NK-92 (cell line): ENCODE results near the gene PIP4K2C.
"Not testable (repeated sequence)": the region's sequence is repeated elsewhere in the genome, so short reads cannot be mapped to it uniquely, and the experiment has no call there.

ENCODE experiments used
- DNase-seq: peaks from one replicate; lab custom pipeline; 2025; ENCODE audit not compliant: unreplicated experiment; lab: John Stamatoyannopoulos, UW

PIP4K2C gene

DNA sequence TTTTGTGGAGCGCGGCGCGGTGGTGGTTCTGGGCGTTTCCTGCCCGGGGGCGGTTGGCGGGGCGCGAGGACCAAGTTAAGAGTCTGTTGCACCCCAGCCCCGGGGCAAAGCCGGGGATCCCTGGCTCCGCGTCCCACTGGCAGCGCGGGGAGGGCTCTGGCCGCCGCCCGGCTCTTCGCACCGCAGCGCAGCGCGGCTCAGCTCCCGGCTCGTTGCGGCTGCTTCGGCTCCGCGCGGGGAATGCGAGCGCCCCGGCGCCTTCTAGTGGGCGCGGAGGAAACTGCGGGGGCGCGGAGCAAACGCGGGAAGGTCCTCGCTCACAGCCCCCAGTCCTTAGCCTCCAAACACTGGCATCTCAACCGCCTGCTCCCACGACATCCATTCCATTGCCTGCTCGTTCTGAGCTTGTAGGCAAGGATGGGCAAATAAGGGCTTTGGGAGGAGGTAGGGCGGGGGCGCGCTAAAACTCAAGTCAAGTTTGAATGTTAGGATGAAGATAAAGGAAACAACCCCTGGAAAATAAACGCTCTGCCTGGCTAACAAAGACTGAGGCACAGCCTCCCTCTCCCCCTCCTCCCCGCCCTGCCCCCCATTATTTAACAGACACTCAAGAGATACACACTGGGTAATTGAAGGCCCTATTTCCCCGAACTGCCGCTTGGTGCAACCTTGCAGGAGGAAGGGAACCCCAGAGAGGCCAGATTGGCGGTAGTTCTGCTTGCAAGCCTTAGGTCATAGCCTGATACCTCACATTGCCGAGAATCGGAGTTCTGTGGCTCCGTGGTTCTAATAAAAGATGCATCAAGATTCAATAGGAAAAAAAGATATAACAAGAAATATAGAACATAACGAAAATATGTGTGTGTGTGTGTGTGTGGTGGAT, 42.2 kb downstream of the PIP4K2C start, which contains the start of gene B4GALNT1:
B4GALNT1 (minus strand) TSS at position 244 of the 883 bp plus-strand sequence. CDS start 1,069 bp downstream, outside the sequence.
- DNase-seq: no peak

DNA sequence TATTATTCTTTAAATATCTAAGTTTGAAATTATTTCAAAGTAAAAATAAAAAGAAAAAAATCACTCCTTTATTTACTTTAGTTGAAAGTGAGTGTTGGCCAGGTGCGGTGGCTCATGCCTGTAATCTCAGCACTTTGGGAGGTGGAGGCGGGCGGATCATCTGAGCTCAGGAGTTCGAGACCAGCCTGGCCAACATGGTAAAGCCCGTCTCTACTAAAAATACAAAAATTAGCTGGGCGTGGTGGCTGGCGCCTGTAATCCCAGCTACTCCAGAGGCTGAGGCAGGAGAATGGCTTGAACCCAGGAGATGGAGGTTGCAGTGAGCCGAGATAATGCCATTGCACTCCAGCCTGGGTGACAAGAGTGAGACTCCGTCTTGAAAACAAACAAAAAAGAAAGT, 45.7 kb downstream of the PIP4K2C start:
- DNase-seq: not testable (repeated sequence)

DNA sequence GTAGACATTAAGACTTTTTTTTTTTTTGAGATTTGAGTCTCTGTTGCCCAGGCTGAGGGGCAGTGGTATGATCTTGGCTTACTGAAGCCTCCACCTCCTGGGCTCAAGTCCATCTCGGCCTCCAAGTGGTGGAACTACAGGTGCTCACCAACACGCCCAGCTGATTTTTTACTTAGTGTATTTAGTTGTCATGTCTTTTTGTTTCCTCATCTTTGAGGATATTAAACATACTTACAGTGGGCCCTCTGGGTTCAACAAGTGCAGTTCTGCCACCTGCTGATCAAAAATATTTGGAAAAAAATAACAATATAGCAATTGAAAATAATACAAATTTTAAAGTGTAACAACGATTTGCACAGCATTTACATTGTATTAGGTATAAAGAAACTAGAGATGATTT, 46.4 kb downstream of the PIP4K2C start:
- DNase-seq: no peak

DNA sequence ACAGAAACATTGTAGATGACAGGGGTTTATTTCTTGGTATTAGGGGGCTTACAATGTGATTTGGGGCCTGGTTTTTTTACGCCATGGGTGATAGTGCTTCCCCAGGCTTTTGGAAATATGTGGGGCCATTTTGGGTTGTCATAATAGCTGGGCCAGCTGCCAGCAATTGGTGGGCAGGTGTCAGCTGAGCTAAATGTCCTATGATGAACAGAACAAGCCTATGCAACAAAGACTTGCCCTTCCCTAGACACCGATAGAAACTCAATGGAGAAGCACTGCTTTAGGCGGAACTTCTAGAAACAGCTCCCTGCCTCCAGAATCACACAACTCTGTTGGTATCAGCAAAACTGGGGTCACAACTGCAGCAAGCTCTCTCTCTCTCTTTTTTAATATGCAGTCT, 47.1 kb downstream of the PIP4K2C start:
- DNase-seq: no peak

DNA sequence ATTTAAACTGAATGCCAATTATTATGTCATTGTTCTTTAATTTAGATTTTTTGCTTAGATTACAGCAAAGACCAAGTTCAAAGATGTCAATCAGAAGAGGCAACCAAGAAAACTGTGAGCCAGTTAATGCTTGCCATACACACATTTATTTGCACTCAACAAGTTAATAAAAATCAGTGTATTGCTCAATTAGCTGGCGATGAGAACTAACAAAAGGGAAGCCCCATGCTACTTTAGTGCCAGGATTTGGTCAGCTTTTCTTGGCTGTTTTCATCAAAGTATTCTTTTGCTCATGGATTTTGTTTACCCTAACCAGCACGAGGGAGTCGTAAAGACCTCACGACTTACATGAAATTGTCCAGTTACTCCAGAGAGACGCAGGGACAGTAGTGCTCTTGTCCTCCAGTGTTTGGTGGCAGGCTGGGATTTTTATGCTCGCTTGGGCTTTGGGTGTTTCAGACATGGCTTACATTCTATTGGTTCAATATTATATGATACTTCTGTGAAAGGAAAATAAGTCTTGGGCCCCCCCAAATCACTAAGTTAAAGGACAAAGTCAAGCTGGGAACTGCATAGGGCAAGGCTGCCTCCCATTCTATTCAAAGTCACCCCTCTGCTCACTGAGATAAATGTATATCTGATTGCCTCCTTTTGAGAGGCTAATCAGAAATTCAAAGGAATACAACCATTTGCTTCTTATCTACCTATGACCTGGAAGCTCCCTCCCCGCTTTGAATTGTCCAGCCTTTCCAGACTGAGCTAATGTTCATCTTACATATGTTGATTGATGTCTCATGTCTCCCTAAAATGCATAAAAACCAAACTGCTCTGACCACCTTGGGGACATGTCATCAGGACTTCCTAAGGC, 49.4 kb downstream of the PIP4K2C start:
- DNase-seq: no peak

DNA sequence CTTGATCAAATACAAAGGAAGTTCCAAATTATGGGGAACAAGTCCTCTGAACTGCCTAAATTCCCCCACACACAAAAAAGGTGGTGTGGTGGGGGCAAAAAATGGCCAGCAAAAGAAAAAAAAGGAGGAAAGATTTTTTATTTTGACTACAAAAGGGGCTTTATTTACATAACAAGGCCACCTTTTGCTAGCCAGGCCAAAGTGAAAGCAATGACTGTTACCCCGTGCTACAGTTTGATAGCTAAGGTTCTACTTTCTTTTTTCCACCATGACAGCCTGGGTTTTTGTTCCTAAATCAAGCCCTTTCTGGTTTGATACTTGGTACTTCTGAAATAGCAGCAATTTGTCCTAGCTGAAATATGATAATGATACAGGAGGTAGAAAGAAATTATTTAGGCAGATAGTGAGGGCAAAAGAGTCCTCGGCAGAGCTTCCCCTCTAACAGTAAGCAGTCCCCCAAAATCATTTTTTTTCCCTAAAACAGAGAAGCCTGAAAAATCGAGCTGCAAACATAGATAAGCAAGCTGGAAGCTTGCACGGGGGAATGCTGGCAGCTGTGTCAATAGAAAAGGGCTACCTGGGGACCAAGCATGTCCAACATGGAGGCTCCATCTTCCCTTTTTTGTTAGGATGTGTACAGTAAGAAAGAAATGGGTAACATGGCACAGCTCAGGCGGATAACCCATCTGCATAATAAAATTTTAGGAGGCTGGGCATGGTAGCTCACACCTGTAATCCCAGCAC, 50.9 kb downstream of the PIP4K2C start:
- DNase-seq: no peak

DNA sequence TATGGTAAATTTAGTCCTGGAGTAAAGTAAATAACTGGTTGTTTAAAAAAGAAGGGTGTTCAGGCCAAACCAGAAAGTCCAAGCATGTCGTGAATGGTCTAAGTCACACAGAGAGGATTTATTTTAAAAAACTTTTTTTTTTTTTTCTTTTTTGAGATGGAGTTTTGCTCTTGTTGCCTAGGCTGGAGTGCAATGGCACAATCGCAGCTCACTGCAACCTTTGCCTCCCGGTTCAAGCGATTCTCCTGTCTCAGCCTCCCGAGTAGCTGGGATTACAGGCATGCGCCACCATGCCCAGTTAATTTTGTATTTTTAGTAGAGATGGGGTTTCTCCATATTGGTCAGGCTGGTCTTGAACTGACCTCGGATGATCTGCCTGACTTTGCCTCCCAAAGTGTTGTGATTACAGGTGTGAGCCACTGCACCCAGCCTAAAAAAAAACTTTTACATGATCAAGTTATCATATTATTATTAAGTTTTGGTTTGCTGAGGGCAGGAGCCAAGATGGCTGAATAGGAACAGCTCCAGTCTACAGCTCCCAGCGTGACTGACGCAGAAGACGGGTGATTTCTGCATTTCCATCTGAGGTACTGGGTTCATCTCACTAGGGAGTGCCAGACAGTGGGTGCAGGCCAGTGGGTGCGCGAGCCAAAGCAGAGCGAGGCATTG, 55.1 kb downstream of the PIP4K2C start:
- DNase-seq: not testable (repeated sequence)

DNA sequence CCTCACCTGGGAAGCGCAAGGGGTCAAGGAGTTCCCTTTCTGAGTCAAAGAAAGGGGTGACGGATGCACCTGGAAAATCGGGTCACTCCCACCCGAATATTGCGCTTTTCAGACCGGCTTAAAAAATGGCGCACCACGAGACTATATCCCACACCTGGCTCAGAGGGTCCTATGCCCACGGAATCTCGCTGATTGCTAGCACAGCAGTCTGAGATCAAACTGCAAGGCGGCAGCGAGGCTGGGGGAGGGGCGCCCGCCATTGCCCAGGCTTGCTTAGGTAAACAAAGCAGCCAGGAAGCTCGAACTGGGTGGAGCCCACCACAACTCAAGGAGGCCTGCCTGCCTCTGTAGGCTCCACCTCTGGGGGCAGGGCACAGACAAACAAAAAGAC, 55.7 kb downstream of the PIP4K2C start:
- DNase-seq: not testable (repeated sequence)
